Thyroid gland (tissue), 4 donors: ENCODE measurements around the gene WNT7A.

ENCODE experiments used
- CTCF ChIP-seq, 6 experiments: fragments of 200-600 bp in 3 of 6; fragments of 450-650 bp in 3 of 6; sonication (generic) in 3 of 6; IDR thresholded peaks; one replicate each; pipeline ENCODE4 v1.5.1; 2016 to 2019; ENCODE audit warnings: antibody characterized with exemption in 6 of 6, mild to moderate bottlenecking in 2 of 6, inconsistent platforms in 1 of 6, moderate library complexity in 1 of 6
- POLR2A ChIP-seq, 2 donors: fragments of 450-650 bp; IDR thresholded peaks; one replicate each; pipeline ENCODE4 v1.6.1; 2017; ENCODE audit warnings: antibody characterized with exemption in 2 of 2, mild to moderate bottlenecking in 2 of 2, moderate library complexity in 1 of 2

- TF ChIP-seq CTCF (IDR thresholded peaks at IDR 0.05) (no peak), POLR2A (IDR thresholded peaks at IDR 0.05) (no peak)
Observed at GRCh38 chr3:13882876-13883275, 3.0 kb upstream of the WNT7A start.
